ENCODE measurements around the gene BTRC.

The BTRC gene

GRCh38 chr10:101595591-101596433, 241.8 kb downstream of the BTRC start:
- no peaks in the 10 kb centered on the region for H3K36me3 ChIP-seq (ENCODE audit: control insufficient read depth, insufficient read depth, low read length)
- no peaks in the 10 kb centered on the region for H3K27me3 ChIP-seq (ENCODE audit: control insufficient read depth, insufficient read depth, low read length)
- no peak overlapping the region for H3K9ac ChIP-seq (ENCODE audit: low read depth, low read length)
- no peaks in the 10 kb centered on the region for H3K9me3 ChIP-seq (ENCODE audit: control insufficient read depth, insufficient read depth, low read length)
- H3K4me3 ChIP-seq (ENCODE audit: low read depth, low read length) = no peak overlapping the region
- peaks cover 3% of the 10 kb centered on the region for H3K4me1 ChIP-seq (ENCODE audit: control insufficient read depth, insufficient read depth, low read length)

DNA sequence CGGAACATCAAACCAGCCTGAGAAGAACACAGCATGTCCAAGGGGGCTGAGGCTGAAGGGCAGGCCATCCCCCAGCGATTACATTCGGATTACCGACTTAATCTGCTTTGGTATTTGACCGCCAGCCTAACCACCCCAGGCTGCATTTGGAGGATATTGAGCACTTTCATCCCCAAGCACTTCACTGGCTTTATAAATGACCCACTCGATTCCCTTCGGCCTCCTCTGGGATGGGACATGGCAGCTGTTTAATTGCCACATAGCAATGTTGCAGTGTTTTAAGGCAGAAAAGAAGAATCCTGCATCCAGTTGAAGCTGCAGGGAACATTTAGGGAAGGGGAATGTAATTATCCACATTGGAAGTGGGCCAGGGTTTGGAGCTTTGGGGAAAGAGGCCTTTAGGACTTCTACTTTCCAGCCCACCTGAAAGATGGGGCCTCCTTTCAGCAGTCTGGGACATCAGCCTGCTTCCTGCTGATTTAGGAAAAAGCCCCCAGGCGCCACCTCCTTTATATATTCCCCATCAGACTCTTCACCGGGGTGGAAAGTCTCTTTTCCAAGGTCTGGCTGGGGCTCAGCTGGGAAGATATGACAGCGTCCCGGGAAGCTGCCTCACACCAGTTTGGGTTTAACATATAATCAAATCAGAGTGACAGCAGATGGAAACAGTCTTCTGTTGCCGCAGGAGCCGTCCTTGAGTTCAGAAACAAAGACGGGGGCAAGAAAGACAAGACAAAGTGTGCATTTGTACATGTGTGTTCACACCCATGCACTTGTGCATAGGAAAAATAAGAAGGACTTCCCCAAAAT, 243.3 kb downstream of the BTRC start:
- no peaks in the 10 kb centered on the region for H3K9me3 ChIP-seq (ENCODE audit: control insufficient read depth, insufficient read depth, low read length)
- H3K36me3 ChIP-seq (ENCODE audit: control insufficient read depth, insufficient read depth, low read length) = no peaks in the 10 kb centered on the region
- H3K27me3 ChIP-seq (ENCODE audit: control insufficient read depth, insufficient read depth, low read length) = no peaks in the 10 kb centered on the region
- H3K4me3 ChIP-seq (ENCODE audit: low read depth, low read length) = no peak overlapping the region
- peaks cover 3% of the 10 kb centered on the region for H3K4me1 ChIP-seq (ENCODE audit: control insufficient read depth, insufficient read depth, low read length)
- peak overlapping the region; percentile 47 for H3K9ac ChIP-seq (ENCODE audit: low read depth, low read length)

DNA sequence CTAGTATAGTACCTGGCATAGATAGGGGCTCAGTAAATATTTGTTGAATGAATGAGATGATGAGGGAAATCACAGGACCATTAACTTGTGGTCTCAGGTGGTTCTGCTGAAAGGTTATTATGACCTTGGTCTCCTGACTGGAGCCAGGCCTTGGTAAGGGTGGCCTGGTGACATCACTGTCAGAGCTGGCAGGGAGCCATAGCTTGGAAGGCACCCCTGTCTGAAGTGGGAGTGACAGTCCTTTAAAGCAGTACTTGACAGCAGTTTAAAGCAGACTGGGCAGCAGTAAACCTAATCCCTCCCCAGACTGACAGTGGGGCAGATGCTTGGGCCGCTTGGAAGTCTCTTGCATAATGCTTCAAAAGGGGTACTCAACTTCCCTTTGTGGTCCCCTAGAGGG, 247.6 kb downstream of the BTRC start:
- Histone ChIP-seq H3K4me1 (ENCODE audit: control insufficient read depth, insufficient read depth, low read length) (peaks cover 3% of the 10 kb centered on the region), H3K9ac (ENCODE audit: low read depth, low read length) (no peak overlapping the region), H3K36me3 (ENCODE audit: control insufficient read depth, insufficient read depth, low read length) (no peaks in the 10 kb centered on the region), H3K9me3 (ENCODE audit: control insufficient read depth, insufficient read depth, low read length) (no peaks in the 10 kb centered on the region), H3K4me3 (ENCODE audit: low read depth, low read length) (no peak overlapping the region), H3K27me3 (ENCODE audit: control insufficient read depth, insufficient read depth, low read length) (no peaks in the 10 kb centered on the region)

DNA sequence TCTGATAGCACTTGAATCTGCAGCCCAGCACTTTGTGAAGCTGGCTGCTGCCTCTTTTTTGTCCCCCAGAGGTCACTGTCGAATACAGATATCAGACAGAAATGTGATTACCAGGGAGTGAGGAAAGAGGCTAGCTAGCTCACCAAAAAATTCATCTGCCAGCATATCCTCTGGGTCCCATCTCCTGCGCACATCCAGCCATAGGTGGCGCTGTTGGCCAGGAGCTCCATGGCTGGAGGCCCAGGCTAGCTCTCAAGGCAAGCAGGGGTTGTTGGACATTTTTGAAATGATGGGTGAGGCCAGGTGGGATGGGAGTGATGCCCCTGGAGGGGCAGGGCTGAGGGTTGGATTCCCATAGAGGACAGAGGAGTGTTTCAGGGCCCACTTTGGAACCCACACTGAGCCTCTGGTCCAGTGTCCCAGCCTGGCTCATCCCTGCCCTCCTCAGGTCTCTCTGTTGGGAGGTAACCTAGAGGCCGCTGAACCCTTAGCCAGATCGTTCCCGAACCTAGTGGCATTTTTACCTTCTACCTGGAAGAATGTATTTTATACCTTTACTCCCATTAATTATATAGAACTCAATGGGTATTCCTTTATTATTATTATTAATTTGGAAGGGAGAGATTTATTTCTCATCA, 248.9 kb downstream of the BTRC start:
- Histone ChIP-seq H3K4me1 (ENCODE audit: control insufficient read depth, insufficient read depth, low read length) (peaks cover 7% of the 10 kb centered on the region), H3K9me3 (ENCODE audit: control insufficient read depth, insufficient read depth, low read length) (no peaks in the 10 kb centered on the region), H3K4me3 (ENCODE audit: low read depth, low read length) (no peak overlapping the region), H3K9ac (ENCODE audit: low read depth, low read length) (no peak overlapping the region), H3K36me3 (ENCODE audit: control insufficient read depth, insufficient read depth, low read length) (no peaks in the 10 kb centered on the region), H3K27me3 (ENCODE audit: control insufficient read depth, insufficient read depth, low read length) (no peaks in the 10 kb centered on the region)

Data from iPS-15b (cell line).